MCF 10A (cell line): Measurements from ENCODE around the gene HEATR3. TPM values are rescaled to one million over a fixed set of nuclear protein-coding genes. Genes with fewer than 3 reads are reported as not detected.

Source experiments
- BruUV-seq: library from RNA; stranded (reverse); fragments of 400-500 nt; replicated peaks from 2 replicates; lab custom pipeline; 2021; lab: Mats Ljungman, UMichigan
- CTCF ChIA-PET: fragments of 300-600 bp; sonication (Branson Sonifier 250); formaldehyde crosslinking; extraction: SDS; loops from one replicate; lab custom pipeline; 2021; ENCODE audit warnings: antibody characterized with exemption, inconsistent platforms; lab: Yijun Ruan, JAX
- POLR2A ChIA-PET: fragments of 300-600, 350-650 bp; sonication (Branson Sonifier 250); formaldehyde crosslinking; extraction: SDS; loops from one replicate; lab custom pipeline; 2020; ENCODE audit warnings: antibody characterized with exemption, inconsistent platforms; lab: Yijun Ruan, JAX
- DNase-seq: peaks from one replicate; pipeline ENCODE4 v3.0.0-alpha.2; 2018; ENCODE audit not compliant: unreplicated experiment
- H3K27ac Mint-ChIP-seq: one replicate; pipeline ENCODE4 v1.8.0; 2022; ENCODE audit warnings: mild to moderate bottlenecking, low read depth, mixed read lengths; ENCODE audit not compliant: unreplicated experiment
- H3K27me3 Mint-ChIP-seq: one replicate; pipeline ENCODE4 v1.8.0; 2022; ENCODE audit warnings: mixed read lengths; ENCODE audit not compliant: insufficient read depth, unreplicated experiment
- H3K36me3 Mint-ChIP-seq: one replicate; pipeline ENCODE4 v1.8.0; 2022; ENCODE audit warnings: mild to moderate bottlenecking, moderate library complexity, mixed read lengths; ENCODE audit not compliant: insufficient read depth, unreplicated experiment
- H3K4me1 Mint-ChIP-seq: one replicate; pipeline ENCODE4 v1.8.0; 2022; ENCODE audit warnings: mixed read lengths; ENCODE audit not compliant: insufficient read depth, unreplicated experiment
- H3K4me3 Mint-ChIP-seq: one replicate; pipeline ENCODE4 v1.8.0; 2022; ENCODE audit warnings: mild to moderate bottlenecking, moderate library complexity, mixed read lengths; ENCODE audit not compliant: unreplicated experiment
- H3K9me3 Mint-ChIP-seq: one replicate; pipeline ENCODE4 v1.8.0; 2022; ENCODE audit warnings: mixed read lengths; ENCODE audit not compliant: unreplicated experiment
- intact Hi-C: fragments of 100-400 bp; cut with micrococcal nuclease; formaldehyde crosslinking; loops from 2 replicates; pipeline ENCODE4 v1.14.1; 2022
- total RNA-seq: library from RNA; stranded (reverse); gene quantifications from 2 replicates; pipeline ENCODE4 v1.2.3, GENCODE V29; 2022
- TF ChIP-seq, protein P1 (sequence below): fragments of 200-600 bp; IDR thresholded peaks from one replicate; pipeline ENCODE4 v1.8.0; 2022; ENCODE audit warnings: antibody characterized with exemption, mild to moderate bottlenecking; ENCODE audit not compliant: unreplicated experiment

The HEATR3 gene
- total RNA-seq, 1 experiment from 2014 or later: 13.3 TPM

DNA sequence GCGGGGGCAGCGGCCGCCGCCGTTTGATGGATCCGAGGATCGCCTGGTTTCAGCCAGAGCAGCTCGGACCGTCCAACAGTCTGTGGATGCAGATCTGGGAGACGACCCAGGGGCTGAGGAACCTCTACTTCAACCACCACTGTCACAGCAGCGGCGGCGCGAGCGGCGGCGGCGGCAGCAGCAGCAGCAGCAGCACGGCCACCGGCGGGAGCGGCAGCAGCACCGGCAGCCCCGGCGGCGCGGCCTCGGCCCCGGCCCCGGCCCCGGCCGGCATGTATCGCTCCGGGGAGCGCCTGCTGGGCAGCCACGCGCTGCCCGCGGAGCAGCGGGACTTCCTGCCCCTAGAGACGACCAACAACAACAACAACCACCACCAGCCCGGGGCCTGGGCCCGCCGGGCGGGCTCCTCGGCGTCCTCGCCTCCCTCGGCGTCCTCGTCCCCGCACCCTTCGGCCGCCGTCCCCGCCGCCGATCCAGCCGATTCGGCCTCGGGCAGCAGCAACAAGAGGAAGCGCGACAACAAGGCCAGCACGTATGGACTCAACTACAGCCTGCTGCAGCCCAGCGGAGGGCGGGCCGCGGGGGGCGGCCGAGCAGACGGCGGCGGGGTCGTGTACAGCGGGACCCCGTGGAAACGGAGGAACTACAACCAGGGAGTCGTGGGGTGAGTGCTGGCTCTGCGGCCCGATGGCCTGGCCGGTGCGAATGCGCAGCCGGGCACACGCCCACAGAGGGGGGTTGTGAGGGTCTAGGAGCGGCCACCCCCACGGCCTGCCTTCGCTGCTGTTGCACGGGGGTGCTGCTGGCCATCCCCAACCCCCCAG, 88.0 kb downstream of the HEATR3 start:
- Mint-ChIP-seq H3K4me1 (peaks cover 26% of the 10 kb centered on the region), H3K9me3 (no peaks in the 10 kb centered on the region), H3K36me3 (no peaks in the 10 kb centered on the region), H3K27me3 (no peaks in the 10 kb centered on the region), H3K4me3 (peak overlapping the region; percentile 76), H3K27ac (peak overlapping the region; percentile 46)
- BruUV-seq: no TSS peak
- ChIA-PET POLR2A (interaction anchor here (2.0 kb wide), 1 partner anchor 51 kb away, joined by 6 read pairs; no protein-coding TSS in a partner anchor), CTCF (no interaction called here)
- TF ChIP-seq, protein P1, sequence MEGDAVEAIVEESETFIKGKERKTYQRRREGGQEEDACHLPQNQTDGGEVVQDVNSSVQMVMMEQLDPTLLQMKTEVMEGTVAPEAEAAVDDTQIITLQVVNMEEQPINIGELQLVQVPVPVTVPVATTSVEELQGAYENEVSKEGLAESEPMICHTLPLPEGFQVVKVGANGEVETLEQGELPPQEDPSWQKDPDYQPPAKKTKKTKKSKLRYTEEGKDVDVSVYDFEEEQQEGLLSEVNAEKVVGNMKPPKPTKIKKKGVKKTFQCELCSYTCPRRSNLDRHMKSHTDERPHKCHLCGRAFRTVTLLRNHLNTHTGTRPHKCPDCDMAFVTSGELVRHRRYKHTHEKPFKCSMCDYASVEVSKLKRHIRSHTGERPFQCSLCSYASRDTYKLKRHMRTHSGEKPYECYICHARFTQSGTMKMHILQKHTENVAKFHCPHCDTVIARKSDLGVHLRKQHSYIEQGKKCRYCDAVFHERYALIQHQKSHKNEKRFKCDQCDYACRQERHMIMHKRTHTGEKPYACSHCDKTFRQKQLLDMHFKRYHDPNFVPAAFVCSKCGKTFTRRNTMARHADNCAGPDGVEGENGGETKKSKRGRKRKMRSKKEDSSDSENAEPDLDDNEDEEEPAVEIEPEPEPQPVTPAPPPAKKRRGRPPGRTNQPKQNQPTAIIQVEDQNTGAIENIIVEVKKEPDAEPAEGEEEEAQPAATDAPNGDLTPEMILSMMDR: no peak
- intact Hi-C loops: loop anchor here (1.0 to 10.0 kb wide), 2 partner anchors 56 to 129 kb away; partner anchors contain the start of gene CNEP1R1
- DNase-seq: peak; percentile 13

DNA sequence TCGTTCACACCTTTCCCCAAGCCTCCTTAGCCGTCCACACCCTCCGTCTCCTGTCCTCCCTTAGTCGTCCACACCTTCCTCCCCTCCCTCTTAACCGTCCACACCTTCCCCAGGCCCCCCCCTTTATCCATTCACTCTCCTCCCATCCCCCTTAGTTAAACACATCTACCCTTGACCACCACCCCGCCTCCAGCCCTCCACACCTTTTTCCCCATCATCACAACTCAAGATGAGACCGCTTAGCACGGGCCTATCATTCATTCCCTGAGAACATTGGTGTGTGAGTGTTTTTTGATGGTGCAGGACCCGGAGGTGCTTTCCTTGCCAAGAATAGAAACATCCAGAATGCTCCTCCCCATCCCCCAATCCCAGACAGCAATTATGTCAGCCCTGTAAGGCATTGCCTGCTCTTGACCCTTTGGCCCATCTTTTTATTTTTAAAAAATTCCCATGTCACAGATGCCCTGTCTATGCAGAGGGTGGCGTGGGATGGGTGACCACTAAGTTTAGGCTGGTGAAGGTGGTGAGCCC, 88.7 kb downstream of the HEATR3 start:
- H3K4me3 Mint-ChIP-seq: peak overlapping the region; percentile 76
- DNase-seq: peak; percentile 25
- BruUV-seq: TSS peak; percentile 34
- H3K4me1 Mint-ChIP-seq: peaks cover 29% of the 10 kb centered on the region
- no peaks in the 10 kb centered on the region for H3K9me3 Mint-ChIP-seq
- no peaks in the 10 kb centered on the region for H3K27me3 Mint-ChIP-seq
- intact Hi-C loops: loop anchor here (1.0 to 10.0 kb wide), 2 partner anchors 56 to 130 kb away; partner anchors contain the start of gene CNEP1R1
- ChIA-PET CTCF (interaction anchor here (0.9 to 1.9 kb wide), 4 partner anchors 12 to 592 kb away, joined by 4 to 10 read pairs (median 4); partner anchors contain the start of gene CNEP1R1), POLR2A (interaction anchor here (1.0 to 1.7 kb wide), 6 partner anchors 10 to 88 kb away, joined by 3 to 8 read pairs (median 5); partner anchors contain the start of gene HEATR3)
- peak overlapping the region; percentile 46 for H3K27ac Mint-ChIP-seq
- H3K36me3 Mint-ChIP-seq: peaks cover 5% of the 10 kb centered on the region
- TF ChIP-seq, protein P1: no peak

DNA sequence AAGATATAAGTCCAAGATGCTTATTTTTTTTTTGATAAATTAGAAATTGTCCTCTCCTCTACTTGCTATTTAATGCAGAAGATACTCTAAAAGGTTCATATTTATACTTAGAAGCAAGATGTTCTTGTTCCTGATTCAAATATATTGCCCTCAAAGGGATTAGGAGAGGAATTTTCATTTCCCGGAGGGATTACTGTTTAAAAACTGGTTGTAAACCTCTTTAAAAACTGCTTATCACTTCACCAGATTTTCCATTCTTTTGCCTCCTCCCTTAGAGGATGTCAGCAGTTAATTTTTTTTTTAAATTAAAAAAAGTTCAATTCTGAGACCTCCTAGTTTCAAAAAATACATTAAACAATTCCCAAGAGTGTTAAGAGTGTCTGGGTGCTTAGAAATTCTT, 90.2 kb downstream of the HEATR3 start:
- peak overlapping the region; percentile 76 for H3K4me3 Mint-ChIP-seq

More for the DNA sequence above, 90.2 kb downstream of the HEATR3 start:
- BruUV-seq: no TSS peak
- Mint-ChIP-seq H3K9me3 (no peaks in the 10 kb centered on the region), H3K4me1 (peaks cover 29% of the 10 kb centered on the region), H3K27ac (no peak overlapping the region), H3K36me3 (peaks cover 10% of the 10 kb centered on the region), H3K27me3 (no peaks in the 10 kb centered on the region)
- DNase-seq: no peak
- TF ChIP-seq, protein P1: no peak
- CTCF ChIA-PET: interaction anchor here (0.5 to 1.9 kb wide), 9 partner anchors 11 to 591 kb away, joined by 3 to 10 read pairs (median 4); partner anchors contain the start of gene CNEP1R1
- intact Hi-C loops: loop anchor here (1.0 to 10.0 kb wide), 2 partner anchors 90 to 131 kb away; partner anchors contain the start of gene CNEP1R1
- POLR2A ChIA-PET: interaction anchor here (0.6 to 1.7 kb wide), 6 partner anchors 9 to 299 kb away, joined by 3 to 8 read pairs (median 4); no protein-coding TSS in a partner anchor

Other genes starting within 250 kb of the HEATR3 start
- gene ZNF423, start 209.9 kb upstream of the HEATR3 start, total RNA-seq: not detected in 2 replicates
- gene CNEP1R1, start 40.7 kb upstream of the HEATR3 start, total RNA-seq: 22.0 and 23.2 TPM in 2 replicates
- 11.5 and 12.1 TPM in 2 replicates for gene TENT4B, start 87.3 kb downstream of the HEATR3 start, total RNA-seq
- 32.9 and 61.5 TPM in 2 replicates for gene ADCY7, start 200.6 kb downstream of the HEATR3 start, total RNA-seq